Gastrocnemius medialis (tissue), 4 donors: ENCODE data around the gene ZBTB16. TPM values are rescaled to one million over a fixed set of nuclear protein-coding genes. Genes with fewer than 3 reads are reported as not detected.
A peak's percentile ranks its signal among the peaks of the same experiment; 100 is the strongest.

Experiments used
- ATAC-seq, 2 donors: fragments of 150-250 bp; one replicate each; pipeline ENCODE4 v1.9.1; 2016
- DNase-seq, 2 donors: peaks; one replicate each; pipeline ENCODE4 v3.0.0-alpha.2; 2019
- H3K27ac ChIP-seq, 4 donors: fragments of 200-600 bp; sonication (generic); 1 replicate in 1 of 4; 2 replicates in 3 of 4; pipeline ENCODE4 v1.5.1; 2016 to 2018; ENCODE audit warnings: mild to moderate bottlenecking in 2 of 4, moderate library complexity in 1 of 4
- H3K27me3 ChIP-seq, 3 donors: fragments of 200-600 bp; sonication (generic) in 2 of 3; 1 replicate in 1 of 3; 2 replicates in 2 of 3; pipeline versions ENCODE4 v1.5.1 to v1.6.0; 2016 to 2019; ENCODE audit warnings: mild to moderate bottlenecking in 1 of 3, moderate library complexity in 1 of 3
- H3K36me3 ChIP-seq, 2 donors: fragments of 200-600 bp; sonication (generic) in 1 of 2; one replicate each; pipeline ENCODE4 v1.5.1; 2017 to 2018
- H3K4me1 ChIP-seq, 2 donors: fragments of 200-600 bp; sonication (generic) in 1 of 2; one replicate each; pipeline ENCODE4 v1.5.1; 2016 to 2017; ENCODE audit warnings: mild to moderate bottlenecking in 2 of 2
- H3K4me3 ChIP-seq, 4 donors: fragments of 200-600 bp; sonication (generic) in 3 of 4; 1 replicate in 1 of 4; 2 replicates in 3 of 4; pipeline ENCODE4 v1.5.1; 2016 to 2019; ENCODE audit warnings: mild to moderate bottlenecking in 2 of 4
- H3K9me3 ChIP-seq, 3 donors: fragments of 200-600 bp; sonication (generic) in 2 of 3; 1 replicate in 1 of 3; 2 replicates in 2 of 3; pipeline ENCODE4 v1.5.1; 2016 to 2019
- CTCF ChIP-seq, 5 experiments: fragments of 450-650 bp in 3 of 5; fragments of 200-600 bp in 2 of 5; sonication (generic) in 2 of 5; IDR thresholded peaks in 4 of 5; conservative IDR thresholded peaks in 1 of 5; 1 replicate in 4 of 5; 2 replicates in 1 of 5; pipeline ENCODE4 v1.5.1; 2016 to 2019; ENCODE audit warnings: antibody characterized with exemption in 5 of 5, mild to moderate bottlenecking in 3 of 5, moderate library complexity in 3 of 5
- POLR2A ChIP-seq, 2 donors: fragments of 450-650 bp; IDR thresholded peaks; one replicate each; pipeline ENCODE4 v1.6.1; 2017; ENCODE audit warnings: antibody characterized with exemption in 2 of 2, mild to moderate bottlenecking in 2 of 2, moderate library complexity in 2 of 2
- in situ Hi-C, 4 donors: fragments of 200-750 bp; cut with MboI; loops; one replicate each; pipeline versions ENCODE4 v1.15.0 to v1.8.0; 2017; ENCODE audit warnings: low sequenced_read_pairs in 4 of 4
- intact Hi-C: fragments of 100-400 bp; cut with DNase I; formaldehyde crosslinking; loops from one replicate; pipeline ENCODE4 v1.15.1; 2023; ENCODE audit warnings: low total_unique reads
- total RNA-seq, 4 donors: library from RNA; depleted of rRNA; stranded (reverse); fragments of >200 nt; gene quantifications; one replicate each; pipeline versions ENCODE4 v1.1.0 to v1.2.3, GENCODE V29; 2016

The ZBTB16 gene
- total RNA-seq, 4 donors from 2014 or later = 156 to 250 (median 196) TPM

- peak overlapping the region; percentile 94 to 99 (median 96) for H3K27ac ChIP-seq
- in situ Hi-C loops (no loop called here), intact Hi-C loops (no loop called here)
- no peaks in the 10 kb centered on the region for H3K27me3 ChIP-seq
- H3K4me3 ChIP-seq = peak overlapping the region in 3 of 4 donors; percentile 36 to 62 (median 59)
- no peak for ATAC-seq
- no peak for DNase-seq
- no peaks in the 10 kb centered on the region for H3K9me3 ChIP-seq
- H3K36me3 ChIP-seq = no peaks in the 10 kb centered on the region
- TF ChIP-seq POLR2A (IDR thresholded peaks at IDR 0.05) (no peak), CTCF (IDR thresholded peaks at IDR 0.05 in 4 of 5, conservative IDR thresholded peaks at IDR 0.05 in 1 of 5) (no peak)
- peaks cover 88 to 94% of the 10 kb centered on the region in 2 donors for H3K4me1 ChIP-seq
These were observed 106.9 kb downstream of the ZBTB16 start for GRCh38 chr11:114166362-114166761.

GRCh38 chr11:114166897-114167323 lies 107.4 kb downstream of the ZBTB16 start:
- H3K4me3 ChIP-seq = peak overlapping the region; percentile 7 to 62 (median 48)
- TF ChIP-seq CTCF (IDR thresholded peaks at IDR 0.05 in 4 of 5, conservative IDR thresholded peaks at IDR 0.05 in 1 of 5) = no peak
- no peak for TF ChIP-seq POLR2A (IDR thresholded peaks at IDR 0.05)
- ATAC-seq (peak in 1 of 2 donors; percentile 10), DNase-seq (peak in 1 of 2 donors; percentile 49)
- peak overlapping the region; percentile 94 to 99 (median 96) for H3K27ac ChIP-seq
- no peaks in the 10 kb centered on the region for H3K9me3 ChIP-seq
- H3K27me3 ChIP-seq = no peaks in the 10 kb centered on the region
- intact Hi-C loops = no loop called here
- peaks cover 89 to 94% of the 10 kb centered on the region in 2 donors for H3K4me1 ChIP-seq
- in situ Hi-C loops = no loop called here
- no peaks in the 10 kb centered on the region for H3K36me3 ChIP-seq

- in situ Hi-C loops (no loop called here), intact Hi-C loops (no loop called here)
- no peaks in the 10 kb centered on the region for H3K27me3 ChIP-seq
- H3K36me3 ChIP-seq = no peaks in the 10 kb centered on the region
- DNase-seq (no peak), ATAC-seq (no peak)
- H3K27ac ChIP-seq = peak overlapping the region; percentile 94 to 99 (median 96)
- no peak for TF ChIP-seq CTCF (IDR thresholded peaks at IDR 0.05 in 4 of 5, conservative IDR thresholded peaks at IDR 0.05 in 1 of 5)
- no peak for TF ChIP-seq POLR2A (IDR thresholded peaks at IDR 0.05)
- H3K4me3 ChIP-seq = peak overlapping the region; percentile 9 to 62 (median 36)
- H3K9me3 ChIP-seq = no peaks in the 10 kb centered on the region
- H3K4me1 ChIP-seq = peaks cover 89 to 94% of the 10 kb centered on the region in 2 donors
These were observed 107.8 kb downstream of the ZBTB16 start for GRCh38 chr11:114167355-114167754.

- Histone ChIP-seq H3K27ac (peak overlapping the region; percentile 94 to 99 (median 96)), H3K27me3 (no peaks in the 10 kb centered on the region), H3K9me3 (no peaks in the 10 kb centered on the region), H3K4me3 (peak overlapping the region; percentile 9 to 62 (median 36)), H3K4me1 (peaks cover 91 to 97% of the 10 kb centered on the region in 2 donors), H3K36me3 (no peaks in the 10 kb centered on the region)
- ATAC-seq (no peak), DNase-seq (peak in 1 of 2 donors; percentile 38)
- intact Hi-C loops (no loop called here), in situ Hi-C loops (no loop called here)
- TF ChIP-seq POLR2A (IDR thresholded peaks at IDR 0.05) (no peak), CTCF (IDR thresholded peaks at IDR 0.05 in 4 of 5, conservative IDR thresholded peaks at IDR 0.05 in 1 of 5) (no peak)
These were observed 108.4 kb downstream of the ZBTB16 start for GRCh38 chr11:114167771-114168448.
